Skin of body (tissue), 2 donors: ENCODE results near the gene TMEM183A. TPM values are rescaled to one million over a fixed set of nuclear protein-coding genes. Genes with fewer than 3 reads are reported as not detected.

Experiments used
- DNase-seq: peaks from one replicate; lab custom pipeline; 2025; lab: John Stamatoyannopoulos, UW
- total RNA-seq: library from RNA; depleted of rRNA; stranded (reverse); fragments of >200 nt; gene quantifications from one replicate; pipeline ENCODE4 v1.2.3, GENCODE V29; 2014

Gene TMEM183A
- total RNA-seq, 1 donor from 2014 or later, result 44.7 TPM

DNA sequence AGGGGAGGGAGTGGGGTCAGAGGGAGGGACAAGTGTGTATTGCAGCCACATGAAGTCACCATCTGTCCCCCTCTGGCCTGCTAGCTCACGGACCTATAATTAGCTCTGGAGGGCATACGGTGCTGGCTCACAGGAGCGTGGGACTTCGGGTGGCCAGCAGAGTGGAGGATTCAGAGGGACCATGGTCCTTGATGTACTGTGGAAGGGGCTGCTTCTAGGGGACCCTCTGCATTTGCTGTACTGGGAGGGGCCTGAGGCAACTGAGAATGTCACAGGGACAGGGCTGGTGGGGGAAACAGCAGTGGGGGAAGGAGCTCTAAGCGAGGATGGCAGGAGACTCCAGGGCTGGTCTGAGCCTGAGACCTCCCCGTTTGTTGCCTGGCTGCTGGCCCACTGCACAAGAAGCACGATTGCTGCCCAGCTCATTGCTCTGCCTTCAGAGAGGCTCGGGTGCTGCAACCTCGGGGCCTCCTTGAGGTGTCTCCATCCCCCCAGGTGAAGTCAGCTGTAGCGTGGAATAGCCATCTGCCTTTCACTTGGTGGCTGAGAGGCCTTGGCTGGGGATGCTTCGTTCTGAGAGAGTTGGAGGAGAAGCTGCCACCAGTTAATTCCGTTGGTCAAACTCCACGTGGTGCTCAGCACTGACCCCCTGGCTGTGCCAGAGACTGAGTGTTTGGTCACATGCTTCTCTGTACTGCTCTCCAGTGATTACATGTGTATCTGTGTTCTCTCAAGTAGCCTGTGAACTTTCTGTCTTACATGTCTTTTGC is 21.8 kb downstream of the TMEM183A start:
- no peak for DNase-seq

DNA sequence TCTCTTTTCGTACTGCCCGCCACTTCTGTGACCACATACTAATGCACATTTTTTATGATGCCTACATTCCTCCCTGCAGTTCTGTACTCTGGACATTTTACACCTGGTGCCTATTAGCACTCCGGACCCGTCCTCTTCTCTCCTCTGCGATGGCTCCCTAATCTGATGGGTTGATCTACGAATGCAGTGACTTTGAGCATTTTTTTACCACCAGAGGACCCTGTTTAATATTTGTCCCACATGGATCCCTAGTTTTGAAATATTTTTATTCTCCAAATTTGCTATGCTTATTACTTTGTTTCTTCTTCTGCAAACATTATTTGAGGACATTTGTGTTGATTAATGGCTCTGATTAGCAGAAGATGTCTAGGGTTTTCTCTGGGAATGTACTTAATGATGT is 24.3 kb downstream of the TMEM183A start:
- no peak for DNase-seq

GRCh38 chr1:203033287-203033686 is 26.1 kb downstream of the TMEM183A start:
- DNase-seq, result no peak

- no peak for DNase-seq
These were observed 26.7 kb downstream of the TMEM183A start for GRCh38 chr1:203033917-203034316.

GRCh38 chr1:203034422-203035110 is 27.4 kb downstream of the TMEM183A start:
- no peak for DNase-seq

- no peak for DNase-seq
These were observed 28.2 kb downstream of the TMEM183A start for GRCh38 chr1:203035111-203036000.

DNA sequence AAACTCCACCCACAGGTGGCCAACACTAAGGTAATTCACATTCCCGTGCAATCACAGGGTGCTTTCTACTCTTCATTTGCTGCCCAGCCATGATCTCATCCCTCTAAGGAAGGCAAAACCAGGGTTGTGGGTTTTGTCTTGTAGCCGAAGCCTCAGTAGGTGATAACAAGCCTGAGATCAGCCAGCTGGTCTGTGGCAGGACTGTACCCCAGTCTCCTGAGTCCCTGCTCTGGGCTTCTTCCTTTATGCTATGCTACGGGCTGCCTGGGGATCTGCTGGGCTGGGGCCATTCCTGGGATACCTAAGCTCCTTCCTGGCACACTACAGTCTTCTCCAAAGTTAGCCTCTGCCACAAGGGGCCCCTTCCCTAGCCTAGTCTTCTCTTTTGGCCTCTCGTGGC is 29.0 kb downstream of the TMEM183A start:
- no peak for DNase-seq

- DNase-seq, result no peak
These were observed 29.4 kb downstream of the TMEM183A start for GRCh38 chr1:203036537-203036936.

DNA sequence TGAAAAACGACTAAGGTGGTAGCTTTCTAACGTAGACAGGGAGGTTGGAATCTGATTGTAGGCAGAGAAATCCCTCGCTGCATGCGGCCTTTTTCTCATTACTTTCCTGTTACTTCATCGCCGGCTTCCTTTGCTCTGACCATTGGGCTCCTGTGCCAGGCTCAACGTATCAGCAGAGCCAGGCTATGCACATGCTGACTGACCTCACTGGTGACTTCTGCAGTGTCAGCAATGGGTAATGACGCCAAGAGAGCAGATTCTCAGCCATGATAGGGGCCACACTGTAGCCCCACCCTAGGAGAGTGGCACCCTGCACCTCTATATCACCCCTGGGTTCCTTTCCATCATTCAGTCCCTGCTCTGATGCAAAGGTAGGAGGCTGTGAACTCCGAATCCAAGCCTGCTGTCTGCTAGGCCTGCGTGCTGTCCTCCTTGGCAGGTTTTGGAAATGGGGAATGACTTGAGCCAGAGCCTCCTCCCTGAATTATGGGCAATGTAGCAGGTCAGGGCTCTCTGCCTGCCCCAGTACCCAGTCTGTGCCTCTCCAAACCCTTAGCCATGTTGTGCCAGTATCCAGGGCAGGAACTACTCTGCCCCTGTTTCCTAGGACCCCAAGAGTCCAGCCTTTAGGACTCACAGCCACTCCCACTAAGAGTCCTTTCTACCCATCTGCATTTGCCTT is 30.5 kb downstream of the TMEM183A start:
- DNase-seq, result no peak

DNA sequence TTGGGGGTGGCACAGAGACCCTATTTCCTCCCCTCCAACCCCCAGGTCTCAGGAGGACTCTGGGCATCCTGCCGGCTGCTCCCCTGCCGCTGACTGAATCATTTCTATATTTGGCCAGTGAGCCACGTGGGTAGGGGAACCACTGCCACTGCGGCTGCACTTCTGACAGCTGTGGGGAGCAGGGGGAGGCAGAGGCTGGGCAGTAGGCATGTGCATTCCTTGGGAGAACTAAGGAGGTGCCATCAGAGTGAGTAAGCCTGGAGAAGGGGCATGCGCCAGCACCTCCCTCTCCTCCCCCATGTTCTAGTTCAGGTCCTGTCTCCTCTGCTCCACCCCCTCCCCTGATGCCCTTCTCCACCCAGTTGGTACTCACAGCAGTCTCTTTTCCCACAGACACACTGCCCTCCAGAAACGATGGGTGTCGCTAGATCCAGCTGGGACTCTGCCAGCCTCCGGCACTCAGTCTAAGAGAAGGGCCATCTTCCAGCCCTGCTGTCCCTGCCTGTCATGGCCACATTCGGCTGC is 31.1 kb downstream of the TMEM183A start:
- DNase-seq, result no peak

GRCh38 chr1:203038891-203039608 is 31.9 kb downstream of the TMEM183A start:
- DNase-seq, result peak; percentile 48

DNA sequence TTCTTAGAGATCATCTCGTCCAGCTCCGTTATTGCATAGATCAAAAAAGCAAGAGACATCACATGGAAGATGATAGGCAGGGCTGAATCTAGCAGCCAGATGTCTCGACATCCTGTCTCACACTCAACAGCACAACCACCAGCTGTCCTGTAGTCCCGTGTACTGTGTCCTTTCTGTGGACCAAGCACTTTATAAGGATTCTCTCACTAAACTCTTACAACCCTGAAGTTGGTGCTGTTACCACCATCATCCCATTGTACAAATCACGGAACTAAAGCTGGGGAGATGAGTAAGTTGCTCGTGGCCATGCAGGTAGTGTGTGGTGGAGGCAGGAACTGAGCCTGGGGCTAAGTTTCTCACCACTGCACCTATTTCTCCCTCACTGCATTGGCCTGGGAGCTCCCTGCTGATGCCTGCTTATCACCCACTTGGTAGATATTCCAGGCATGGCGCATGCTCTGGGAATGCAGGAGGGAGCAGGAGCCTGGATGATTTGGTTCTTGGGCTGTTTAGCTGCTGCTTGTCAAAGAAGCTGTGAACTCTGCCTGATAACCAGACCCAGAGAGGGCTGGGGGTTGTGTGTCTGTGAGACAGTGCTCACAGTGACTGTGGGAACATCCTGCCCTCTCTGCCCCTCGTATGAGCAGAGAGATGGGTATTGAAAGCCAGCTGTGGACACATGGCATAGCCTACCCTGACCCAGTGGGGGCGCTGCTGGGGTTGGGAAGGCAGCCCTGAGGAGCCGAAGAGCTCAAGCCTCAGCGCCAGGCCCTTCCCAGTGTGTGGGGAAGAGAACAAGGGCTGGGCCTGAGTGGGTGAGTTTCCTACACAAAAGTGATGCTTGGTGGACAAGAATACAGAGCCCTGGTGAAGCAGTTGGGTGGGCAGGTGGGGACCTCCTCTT is 32.7 kb downstream of the TMEM183A start:
- no peak for DNase-seq

DNA sequence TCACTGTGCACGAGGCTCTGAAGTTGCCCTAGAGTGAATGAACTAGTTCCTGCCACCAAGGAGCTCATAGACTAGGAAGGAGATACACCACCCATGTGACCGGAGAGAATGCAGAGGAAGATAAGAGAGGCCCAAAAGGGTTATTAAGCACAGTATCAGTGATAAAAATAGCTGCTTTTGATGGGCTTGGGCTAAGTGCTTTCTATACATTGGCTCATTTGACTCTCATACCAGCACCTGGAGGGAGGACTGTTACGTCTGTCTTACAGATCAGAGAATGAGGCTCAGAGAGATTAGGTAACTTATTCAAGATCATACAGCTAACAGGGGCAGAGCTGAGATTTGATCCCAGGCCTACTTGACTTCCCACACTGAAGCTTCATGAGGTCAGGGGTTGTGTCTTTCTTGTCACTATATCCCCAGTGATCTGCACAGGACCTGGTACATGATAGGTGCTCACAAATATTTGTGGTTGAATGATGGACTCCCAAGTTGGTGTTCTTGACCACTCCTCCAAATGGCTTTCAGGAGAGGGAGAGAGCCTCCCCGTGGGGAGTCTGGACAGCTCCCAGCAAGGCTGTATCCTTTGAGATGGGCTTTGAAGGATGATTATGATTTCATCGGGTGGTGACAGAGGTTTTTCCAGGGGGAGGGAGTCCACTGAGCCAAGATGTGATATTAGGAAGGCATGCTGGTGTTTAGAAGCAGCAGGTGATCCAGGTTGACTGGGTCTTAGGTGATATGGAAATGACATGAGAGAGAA is 33.5 kb downstream of the TMEM183A start:
- DNase-seq, result no peak

GRCh38 chr1:203041351-203041932 is 34.3 kb downstream of the TMEM183A start:
- DNase-seq, result no peak

DNA sequence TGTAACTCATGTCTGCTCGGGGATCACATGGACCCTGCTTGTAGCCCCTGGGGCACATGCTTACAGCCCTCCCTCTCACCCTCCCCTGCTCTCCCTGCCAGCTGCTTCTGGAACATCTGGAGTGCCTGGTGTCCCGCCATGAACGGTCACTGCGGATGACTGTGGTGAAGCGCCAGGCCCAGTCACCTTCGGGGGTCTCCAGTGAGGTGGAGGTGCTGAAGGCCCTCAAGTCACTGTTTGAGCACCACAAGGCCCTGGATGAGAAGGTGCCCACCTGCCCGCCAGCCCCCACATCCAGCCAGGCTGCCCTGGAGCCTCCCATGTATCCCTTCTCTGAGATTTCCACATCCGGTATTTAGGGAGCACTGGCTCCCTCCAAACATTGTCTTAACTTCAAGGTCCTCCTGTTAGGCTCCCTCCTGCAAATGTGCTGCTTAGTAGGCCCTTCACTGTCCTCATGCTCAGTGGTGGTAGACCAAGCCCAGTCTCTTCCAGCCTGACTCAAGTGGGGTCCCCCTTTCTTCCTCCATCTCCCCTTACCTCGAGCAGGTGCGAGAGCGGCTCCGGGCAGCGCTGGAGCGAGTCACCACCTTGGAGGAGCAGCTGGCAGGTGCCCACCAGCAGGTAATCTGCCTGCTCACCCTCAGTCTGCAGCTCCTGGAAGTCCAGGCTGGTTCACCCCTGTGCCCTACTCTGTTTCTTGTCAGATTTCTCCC is 36.8 kb downstream of the TMEM183A start:
- no peak for DNase-seq

GRCh38 chr1:203044546-203045250 is 37.5 kb downstream of the TMEM183A start:
- no peak for DNase-seq

DNA sequence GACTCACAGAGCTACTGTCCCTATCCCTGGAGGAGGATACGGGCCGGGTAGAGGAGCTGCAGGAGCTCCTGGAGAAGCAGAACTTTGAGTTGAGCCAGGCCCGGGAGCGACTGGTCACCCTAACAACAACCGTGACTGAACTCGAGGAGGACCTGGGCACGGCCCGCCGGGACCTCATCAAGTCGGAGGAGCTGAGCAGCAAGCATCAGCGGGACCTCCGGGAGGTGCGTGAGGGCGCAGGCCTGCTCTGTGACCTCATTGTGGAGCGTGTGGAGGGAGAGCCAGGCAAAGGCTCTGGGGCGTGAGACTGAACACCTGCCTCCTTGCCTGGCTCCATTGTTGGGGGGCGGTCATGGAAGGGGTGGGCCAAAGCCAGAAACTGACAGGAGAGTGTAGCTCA is 38.2 kb downstream of the TMEM183A start:
- DNase-seq, result no peak
